Neural cell (in vitro differentiated cells): ENCODE results near the gene ERI2.

Source experiments
- MXI1 ChIP-seq: fragments of 450-650 bp; conservative IDR thresholded peaks from 2 replicates; pipeline ENCODE4 v1.6.1; 2014; ENCODE audit warnings: antibody characterized with exemption, mild to moderate bottlenecking; ENCODE audit not compliant: poor library complexity, severe bottlenecking
- POLR2AphosphoS5 ChIP-seq: IDR thresholded peaks from 2 replicates; pipeline ENCODE4 v1.6.1; 2012
- TF ChIP-seq, protein P1 (sequence below): fragments of 450-650 bp; IDR thresholded peaks from 2 replicates; pipeline ENCODE4 v1.5.1; 2014; ENCODE audit warnings: antibody characterized with exemption, mild to moderate bottlenecking, moderate library complexity; ENCODE audit not compliant: poor library complexity, severe bottlenecking

GRCh38 chr16:20811889-20812439, 5.7 kb upstream of the ERI2 start:
- TF ChIP-seq, protein P1, sequence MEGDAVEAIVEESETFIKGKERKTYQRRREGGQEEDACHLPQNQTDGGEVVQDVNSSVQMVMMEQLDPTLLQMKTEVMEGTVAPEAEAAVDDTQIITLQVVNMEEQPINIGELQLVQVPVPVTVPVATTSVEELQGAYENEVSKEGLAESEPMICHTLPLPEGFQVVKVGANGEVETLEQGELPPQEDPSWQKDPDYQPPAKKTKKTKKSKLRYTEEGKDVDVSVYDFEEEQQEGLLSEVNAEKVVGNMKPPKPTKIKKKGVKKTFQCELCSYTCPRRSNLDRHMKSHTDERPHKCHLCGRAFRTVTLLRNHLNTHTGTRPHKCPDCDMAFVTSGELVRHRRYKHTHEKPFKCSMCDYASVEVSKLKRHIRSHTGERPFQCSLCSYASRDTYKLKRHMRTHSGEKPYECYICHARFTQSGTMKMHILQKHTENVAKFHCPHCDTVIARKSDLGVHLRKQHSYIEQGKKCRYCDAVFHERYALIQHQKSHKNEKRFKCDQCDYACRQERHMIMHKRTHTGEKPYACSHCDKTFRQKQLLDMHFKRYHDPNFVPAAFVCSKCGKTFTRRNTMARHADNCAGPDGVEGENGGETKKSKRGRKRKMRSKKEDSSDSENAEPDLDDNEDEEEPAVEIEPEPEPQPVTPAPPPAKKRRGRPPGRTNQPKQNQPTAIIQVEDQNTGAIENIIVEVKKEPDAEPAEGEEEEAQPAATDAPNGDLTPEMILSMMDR: no peak
- TF ChIP-seq POLR2AphosphoS5 (no peak), MXI1 (no peak)
